ENCODE results near the gene UNC93B1.

The UNC93B1 gene

GRCh38 chr11:68021167-68021787, 17.4 kb upstream of the UNC93B1 start:
- no peak for DNase-seq

GRCh38 chr11:68020575-68020974, 16.7 kb upstream of the UNC93B1 start:
- no peak for DNase-seq

- DNase-seq, result no peak
These were observed 15.6 kb upstream of the UNC93B1 start for GRCh38 chr11:68019486-68019885.

- no peak for DNase-seq
These were observed 14.9 kb upstream of the UNC93B1 start for GRCh38 chr11:68018730-68019190.

- no peak for DNase-seq
These were observed 14.3 kb upstream of the UNC93B1 start for GRCh38 chr11:68017980-68018729.

GRCh38 chr11:68016904-68017817, 13.3 kb upstream of the UNC93B1 start:
- no peak for DNase-seq

GRCh38 chr11:68016161-68016903, 12.4 kb upstream of the UNC93B1 start:
- no peak for DNase-seq

GRCh38 chr11:68015467-68015866, 11.6 kb upstream of the UNC93B1 start:
- DNase-seq, result no peak

- DNase-seq, result no peak
These were observed 11.1 kb upstream of the UNC93B1 start for GRCh38 chr11:68014947-68015447.

- DNase-seq, result no peak
These were observed 10.5 kb upstream of the UNC93B1 start for GRCh38 chr11:68014157-68014946.

GRCh38 chr11:68013611-68014156, 9.8 kb upstream of the UNC93B1 start:
- no peak for DNase-seq

GRCh38 chr11:68012843-68013610, 9.1 kb upstream of the UNC93B1 start:
- DNase-seq, result no peak

GRCh38 chr11:68012044-68012842, 8.3 kb upstream of the UNC93B1 start:
- no peak for DNase-seq

GRCh38 chr11:68011051-68011943, 7.4 kb upstream of the UNC93B1 start:
- no peak for DNase-seq

GRCh38 chr11:68010090-68011041, 6.5 kb upstream of the UNC93B1 start, which contains the start of gene ALDH3B1:
Gene ALDH3B1, plus strand, starts transcription at chr11:68010327. Its CDS starts 4,971 bp downstream, at chr11:68015298.
- no peak for DNase-seq

- no peak for DNase-seq
These were observed 5.6 kb upstream of the UNC93B1 start for GRCh38 chr11:68009391-68010089.
